Stimulated activated CD8-positive, alpha-beta memory T cell treated with anti-CD3 and anti-CD28 coated beads, Interleukin-15, amount 100 ng/mL, for 1 hour (primary cell): ENCODE data around the gene COL2A1.

ENCODE experiments used
- DNase-seq: peaks from one replicate; pipeline ENCODE4 v3.0.0-alpha.2; 2020; ENCODE audit warnings: low read depth

Gene COL2A1

GRCh38 chr12:48004053-48004941 is at the start of gene COL2A1:
Gene COL2A1, minus strand, starts transcription at chr12:48004476. Its CDS starts 155 bp downstream, at chr12:48004321.
- no peak for DNase-seq

GRCh38 chr12:48053883-48054282 is 49.6 kb upstream of the COL2A1 start:
- DNase-seq = no peak

GRCh38 chr12:48053122-48053521 is 48.8 kb upstream of the COL2A1 start:
- no peak for DNase-seq

- DNase-seq = no peak
Measured at GRCh38 chr12:48051681-48052080, 47.4 kb upstream of the COL2A1 start.

- no peak for DNase-seq
Measured at GRCh38 chr12:48050174-48050573, 45.9 kb upstream of the COL2A1 start.

- no peak for DNase-seq
Measured at GRCh38 chr12:48045965-48046518, 41.8 kb upstream of the COL2A1 start.

GRCh38 chr12:48045061-48045846 is 41.0 kb upstream of the COL2A1 start:
- no peak for DNase-seq

GRCh38 chr12:48044396-48044795 is 40.1 kb upstream of the COL2A1 start:
- no peak for DNase-seq

- DNase-seq = no peak
Measured at GRCh38 chr12:48043771-48044170, 39.5 kb upstream of the COL2A1 start.

- DNase-seq = no peak
Measured at GRCh38 chr12:48041591-48042423, 37.5 kb upstream of the COL2A1 start.

GRCh38 chr12:48040354-48040753 is 36.1 kb upstream of the COL2A1 start:
- no peak for DNase-seq

GRCh38 chr12:48039151-48039550 is 34.9 kb upstream of the COL2A1 start:
- DNase-seq = no peak

- no peak for DNase-seq
Measured at GRCh38 chr12:48038085-48038484, 33.8 kb upstream of the COL2A1 start.

- no peak for DNase-seq
Measured at GRCh38 chr12:48037267-48037915, 33.1 kb upstream of the COL2A1 start.

GRCh38 chr12:48036818-48037217 is 32.5 kb upstream of the COL2A1 start:
- DNase-seq = no peak

GRCh38 chr12:48034835-48035805 is 30.8 kb upstream of the COL2A1 start:
- DNase-seq = no peak

GRCh38 chr12:48033451-48033850 is 29.2 kb upstream of the COL2A1 start:
- no peak for DNase-seq

- no peak for DNase-seq
Measured at GRCh38 chr12:48032597-48032996, 28.3 kb upstream of the COL2A1 start.

GRCh38 chr12:48031135-48031960 is 27.1 kb upstream of the COL2A1 start:
- DNase-seq = no peak
